ENCODE measurements around the gene RRP1B.

GRCh38 chr21:43631411-43632107, 27.8 kb upstream of the RRP1B start:
- TF ChIP-seq CTCF (IDR thresholded peaks at IDR 0.05), result no peak
- TF ChIP-seq POLR2AphosphoS5 (IDR thresholded peaks at IDR 0.05), result no peak
